Smooth muscle cell (in vitro differentiated cells): ENCODE results near the gene RNF213. TPM values are rescaled to one million over a fixed set of nuclear protein-coding genes. Genes with fewer than 3 reads are reported as not detected.

Experiments
- DNase-seq: peaks from one replicate; lab custom pipeline; 2025; ENCODE audit not compliant: unreplicated experiment; lab: John Stamatoyannopoulos, UW
- H2AFZ ChIP-seq: fragments of 200-600 bp; sonication (generic); 2 replicates; pipeline ENCODE4 v1.6.0; 2016; ENCODE audit warnings: antibody characterized with exemption, low read depth, mild to moderate bottlenecking
- H3F3A ChIP-seq: fragments of 200-600 bp; sonication (generic); 2 replicates; pipeline ENCODE4 v1.6.0; 2017; ENCODE audit warnings: antibody characterized with exemption, low read depth
- H3K27ac ChIP-seq: fragments of 200-600 bp; sonication (generic); 2 replicates; pipeline ENCODE4 v1.5.1; 2016; ENCODE audit warnings: low read depth, mild to moderate bottlenecking
- H3K27me3 ChIP-seq: fragments of 200-600 bp; sonication (generic); 2 replicates; pipeline ENCODE4 v1.6.1; 2016; ENCODE audit warnings: low read depth, mild to moderate bottlenecking
- H3K36me3 ChIP-seq: fragments of 200-600 bp; sonication (generic); 2 replicates; pipeline ENCODE4 v1.5.1; 2016; ENCODE audit warnings: low read depth
- H3K4me1 ChIP-seq: fragments of 200-600 bp; sonication (generic); 2 replicates; pipeline ENCODE4 v1.5.1; 2016; ENCODE audit warnings: low read depth
- H3K4me2 ChIP-seq: fragments of 200-600 bp; sonication (generic); 2 replicates; pipeline ENCODE4 v1.6.0; 2016; ENCODE audit warnings: mild to moderate bottlenecking
- H3K4me3 ChIP-seq: fragments of 200-600 bp; sonication (generic); 2 replicates; pipeline ENCODE4 v1.5.1; 2016; ENCODE audit warnings: mild to moderate bottlenecking
- H3K79me2 ChIP-seq: fragments of 200-600 bp; sonication (generic); 2 replicates; pipeline ENCODE4 v1.6.0; 2016; ENCODE audit warnings: low read depth, mild to moderate bottlenecking
- H3K9ac ChIP-seq: fragments of 200-600 bp; sonication (generic); 2 replicates; pipeline ENCODE4 v1.6.0; 2016; ENCODE audit warnings: low read depth
- H3K9me3 ChIP-seq: fragments of 200-600 bp; sonication (generic); replicated peaks from 2 replicates; pipeline ENCODE4 v1.5.1; 2016; ENCODE audit warnings: low read depth
- H4K20me1 ChIP-seq: fragments of 200-600 bp; sonication (generic); 2 replicates; pipeline ENCODE4 v1.6.0; 2016; ENCODE audit warnings: low read depth
- CTCF ChIP-seq: fragments of 200-600 bp; sonication (generic); IDR thresholded peaks from 2 replicates; pipeline ENCODE4 v1.5.1; 2017; ENCODE audit warnings: borderline replicate concordance, mild to moderate bottlenecking, antibody characterized with exemption; ENCODE audit not compliant: insufficient read depth, poor library complexity, severe bottlenecking
- WGBS: methylation state at CpG from one replicate; pipeline ENCODE4 v1.1.7; 2016; ENCODE audit warnings: low lambda C conversion rate; 5-methylcytosine and 5-hydroxymethylcytosine counted together
- polyA plus RNA-seq: library from polyadenylated mRNA; unstranded; fragments of >200 nt; fragmentation: Nextera tagmentation; extraction: Ambion mirVana; gene quantifications from 2 replicates; pipeline ENCODE4 v1.2.1, GENCODE V29; 2016
- total RNA-seq: library from RNA; depleted of rRNA; stranded (reverse); fragments of >200 nt; gene quantifications from 2 replicates; pipeline ENCODE4 v1.2.3, GENCODE V29; 2014

Gene RNF213
- total and polyA plus RNA-seq, 2 experiments from 2014 or later = 12.8 to 43.0 TPM

- TF ChIP-seq CTCF = no peak
- Histone ChIP-seq H3K4me2 (no peak overlapping the region), H3K9ac (no peak overlapping the region), H3K36me3 (peaks cover 7% of the 10 kb centered on the region), H3F3A (no peaks in the 10 kb centered on the region), H4K20me1 (no peaks in the 10 kb centered on the region), H3K27me3 (no peaks in the 10 kb centered on the region), H3K27ac (no peak overlapping the region), H3K79me2 (no peaks in the 10 kb centered on the region), H3K4me1 (no peaks in the 10 kb centered on the region), H2AFZ (no peak overlapping the region), H3K9me3 (no peaks in the 10 kb centered on the region), H3K4me3 (no peak overlapping the region)
- 90% methylated on average over 10 of the region's 10 CpGs for WGBS
- no peak for DNase-seq
Measured at GRCh38 chr17:80331820-80332219, 71.2 kb downstream of the RNF213 start.

DNA sequence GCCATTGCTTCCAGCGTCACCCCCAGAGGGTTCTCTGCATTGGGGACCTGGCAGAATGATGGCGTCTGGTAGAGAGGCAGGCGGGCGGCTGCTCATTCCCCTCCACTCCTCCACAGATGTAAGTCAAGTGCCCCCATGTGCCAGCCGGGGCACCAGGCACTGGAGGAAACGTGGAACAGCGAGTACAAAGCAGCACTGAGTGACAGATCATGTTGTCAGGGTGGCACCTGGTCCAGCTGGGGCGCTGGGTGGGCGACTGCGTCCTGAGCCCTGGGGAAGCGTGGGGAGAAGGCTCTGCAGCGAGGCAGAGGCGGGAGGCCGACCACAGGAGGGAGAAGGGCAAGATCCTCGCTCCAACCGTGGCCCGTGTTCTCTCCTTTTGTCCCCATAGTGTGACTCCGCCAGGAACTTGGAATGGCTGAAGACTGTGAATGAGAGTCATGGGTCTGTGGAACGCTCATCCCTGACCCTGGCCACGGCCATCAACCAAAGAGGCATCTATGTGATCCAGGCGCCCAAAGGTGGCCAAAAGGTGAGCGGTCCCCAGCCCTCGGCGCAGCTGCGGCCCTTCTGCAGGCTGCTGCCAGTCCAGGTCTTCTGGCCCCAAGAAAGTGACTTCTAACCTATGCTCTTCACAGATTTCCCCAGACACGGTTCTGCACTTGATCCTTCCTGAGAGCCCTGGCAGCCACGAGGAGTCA lies 76.7 kb downstream of the RNF213 start:
- 96% methylated on average over 27 of the region's 27 CpGs for WGBS
- H3K27ac ChIP-seq = no peak overlapping the region

DNA sequence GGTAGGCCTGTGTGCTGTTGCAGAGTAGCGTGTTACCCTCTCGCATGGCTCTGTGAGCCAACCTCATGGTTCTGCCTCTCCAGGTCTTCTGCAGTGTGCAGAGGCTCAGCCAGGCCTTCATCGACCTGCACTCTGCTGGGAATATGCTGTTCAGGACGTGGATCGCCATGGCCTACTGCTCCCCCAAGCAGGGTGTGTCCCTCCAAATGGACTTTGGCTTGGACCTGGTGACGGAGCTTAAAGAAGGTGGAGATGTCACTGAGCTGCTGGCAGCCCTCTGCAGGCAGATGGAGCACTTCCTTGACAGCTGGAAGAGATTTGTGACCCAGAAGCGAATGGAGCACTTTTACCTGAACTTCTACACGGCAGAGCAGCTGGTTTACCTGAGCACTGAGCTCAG lies 78.5 kb downstream of the RNF213 start:
- Histone ChIP-seq H3K27ac (no peak overlapping the region), H3K4me2 (no peak overlapping the region), H3K4me3 (no peak overlapping the region), H3K4me1 (no peaks in the 10 kb centered on the region), H3F3A (no peaks in the 10 kb centered on the region), H2AFZ (no peak overlapping the region), H4K20me1 (no peaks in the 10 kb centered on the region), H3K9me3 (no peaks in the 10 kb centered on the region), H3K79me2 (no peaks in the 10 kb centered on the region), H3K27me3 (no peaks in the 10 kb centered on the region), H3K36me3 (peaks cover 13% of the 10 kb centered on the region), H3K9ac (no peak overlapping the region)
- WGBS = 97% methylated on average over 8 of the region's 8 CpGs
- TF ChIP-seq CTCF = no peak
- no peak for DNase-seq

More for the DNA sequence above, 76.7 kb downstream of the RNF213 start:
- no peaks in the 10 kb centered on the region for H3K27me3 ChIP-seq
- H4K20me1 ChIP-seq = no peaks in the 10 kb centered on the region
- H3K4me1 ChIP-seq = no peaks in the 10 kb centered on the region
- H2AFZ ChIP-seq = no peak overlapping the region
- no peaks in the 10 kb centered on the region for H3K79me2 ChIP-seq
- no peaks in the 10 kb centered on the region for H3K9me3 ChIP-seq
- H3K9ac ChIP-seq = no peak overlapping the region
- TF ChIP-seq CTCF = no peak
- H3K4me2 ChIP-seq = no peak overlapping the region
- H3K4me3 ChIP-seq = no peak overlapping the region
- peaks cover 10% of the 10 kb centered on the region for H3K36me3 ChIP-seq
- no peak for DNase-seq
- no peaks in the 10 kb centered on the region for H3F3A ChIP-seq
